GM19193 (cell line): ENCODE results near the gene PRODH2.

ENCODE experiments used
- POLR2A ChIP-seq: IDR thresholded peaks from 4 replicates; pipeline ENCODE4 v1.6.1; 2011; ENCODE audit not compliant: insufficient read depth, insufficient read length; ENCODE audit errors: extremely low read depth

PRODH2 gene

GRCh38 chr19:35790981-35791813, 21.4 kb downstream of the PRODH2 start:
- TF ChIP-seq POLR2A, result no peak

- TF ChIP-seq POLR2A, result no peak
Observed at GRCh38 chr19:35789978-35790944, 22.4 kb downstream of the PRODH2 start.

GRCh38 chr19:35789195-35789977, 23.3 kb downstream of the PRODH2 start:
- TF ChIP-seq POLR2A, result no peak

- TF ChIP-seq POLR2A, result no peak
Observed at GRCh38 chr19:35788205-35788960, 24.3 kb downstream of the PRODH2 start.

- no peak for TF ChIP-seq POLR2A
Observed at GRCh38 chr19:35787227-35787799, 25.3 kb downstream of the PRODH2 start.

GRCh38 chr19:35786299-35787160, 26.1 kb downstream of the PRODH2 start:
- TF ChIP-seq POLR2A, result no peak

GRCh38 chr19:35785339-35785627, 27.4 kb downstream of the PRODH2 start:
- TF ChIP-seq POLR2A, result no peak

GRCh38 chr19:35784503-35785338, 27.9 kb downstream of the PRODH2 start:
- TF ChIP-seq POLR2A, result no peak

- TF ChIP-seq POLR2A, result no peak
Observed at GRCh38 chr19:35783469-35784434, 28.9 kb downstream of the PRODH2 start.

- no peak for TF ChIP-seq POLR2A
Observed at GRCh38 chr19:35782589-35782988, 30.1 kb downstream of the PRODH2 start.

- TF ChIP-seq POLR2A, result no peak
Observed at GRCh38 chr19:35781650-35782049, 31.0 kb downstream of the PRODH2 start.

GRCh38 chr19:35780717-35781116, 31.9 kb downstream of the PRODH2 start:
- TF ChIP-seq POLR2A, result no peak

- TF ChIP-seq POLR2A, result no peak
Observed at GRCh38 chr19:35780058-35780457, 32.6 kb downstream of the PRODH2 start.
